ENCODE measurements around the gene FALEC. TPM values are rescaled to one million over a fixed set of nuclear protein-coding genes. Genes with fewer than 3 reads are reported as not detected.

Gene FALEC
- total RNA-seq, 6 experiments from 2014 or later, result 0.43 to 0.59 TPM; not detected in 4

DNA sequence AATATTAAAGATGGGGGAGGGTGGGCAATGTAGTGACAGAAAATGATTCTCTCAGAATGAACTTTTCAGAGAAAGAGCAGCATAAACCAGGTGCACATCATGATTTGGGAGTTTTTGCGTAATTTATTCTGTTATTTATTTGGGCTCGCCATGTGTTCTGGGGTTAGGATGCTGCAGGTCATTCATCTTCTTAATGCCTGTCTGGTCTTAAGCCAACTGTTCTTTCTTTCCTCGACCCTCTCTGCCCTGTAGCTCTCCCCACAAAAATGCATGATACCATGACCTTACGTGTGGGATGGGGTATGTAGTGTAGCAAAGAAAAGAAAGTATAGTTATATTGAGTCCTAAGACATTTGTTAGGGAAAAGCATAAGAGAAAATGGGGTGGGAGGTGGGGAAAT, 40.7 kb upstream of the FALEC start:
- peaks cover 44% of the 10 kb centered on the region for H3K4me1 Mint-ChIP-seq (ENCODE audit: low read depth)
- H3K27ac Mint-ChIP-seq, result no peak overlapping the region
- peaks cover 2% of the 10 kb centered on the region; the same call in 1 of the 2 replicates for H3K27me3 Mint-ChIP-seq (ENCODE audit: insufficient read depth)
- DNase-seq, result no peak
- TF ChIP-seq, protein P1, sequence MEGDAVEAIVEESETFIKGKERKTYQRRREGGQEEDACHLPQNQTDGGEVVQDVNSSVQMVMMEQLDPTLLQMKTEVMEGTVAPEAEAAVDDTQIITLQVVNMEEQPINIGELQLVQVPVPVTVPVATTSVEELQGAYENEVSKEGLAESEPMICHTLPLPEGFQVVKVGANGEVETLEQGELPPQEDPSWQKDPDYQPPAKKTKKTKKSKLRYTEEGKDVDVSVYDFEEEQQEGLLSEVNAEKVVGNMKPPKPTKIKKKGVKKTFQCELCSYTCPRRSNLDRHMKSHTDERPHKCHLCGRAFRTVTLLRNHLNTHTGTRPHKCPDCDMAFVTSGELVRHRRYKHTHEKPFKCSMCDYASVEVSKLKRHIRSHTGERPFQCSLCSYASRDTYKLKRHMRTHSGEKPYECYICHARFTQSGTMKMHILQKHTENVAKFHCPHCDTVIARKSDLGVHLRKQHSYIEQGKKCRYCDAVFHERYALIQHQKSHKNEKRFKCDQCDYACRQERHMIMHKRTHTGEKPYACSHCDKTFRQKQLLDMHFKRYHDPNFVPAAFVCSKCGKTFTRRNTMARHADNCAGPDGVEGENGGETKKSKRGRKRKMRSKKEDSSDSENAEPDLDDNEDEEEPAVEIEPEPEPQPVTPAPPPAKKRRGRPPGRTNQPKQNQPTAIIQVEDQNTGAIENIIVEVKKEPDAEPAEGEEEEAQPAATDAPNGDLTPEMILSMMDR (IDR thresholded peaks at IDR 0.05), result no peak
- peaks cover 22% of the 10 kb centered on the region for H3K36me3 Mint-ChIP-seq (ENCODE audit: low read depth)
- no peaks in the 10 kb centered on the region for H3K9me3 Mint-ChIP-seq
- H3K4me3 Mint-ChIP-seq, result no peak overlapping the region

DNA sequence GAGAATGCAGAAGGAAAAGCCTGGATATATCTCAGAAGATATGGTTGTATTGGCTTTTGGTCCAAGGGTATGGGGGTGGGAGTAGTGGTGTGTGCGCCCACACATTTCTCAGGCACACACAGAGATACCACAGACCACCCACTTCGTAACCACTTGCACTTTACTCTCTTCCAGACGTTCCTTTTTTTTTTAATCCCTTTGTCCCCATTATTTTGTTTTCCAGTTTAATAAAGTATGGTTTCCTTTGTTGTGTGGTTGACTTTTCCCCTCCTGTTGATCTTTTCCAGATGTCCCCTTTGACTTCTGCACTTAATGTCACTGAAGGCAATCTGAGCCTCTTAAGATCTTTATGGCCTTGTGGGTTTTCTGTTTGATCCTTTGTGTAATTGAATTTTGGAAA, 38.8 kb upstream of the FALEC start:
- Mint-ChIP-seq H3K27ac (peak overlapping the region; percentile 85), H3K4me3 (peak overlapping the region; percentile 14; the same call in 1 of the 2 replicates), H3K9me3 (no peaks in the 10 kb centered on the region), H3K4me1 (ENCODE audit: low read depth) (peaks cover 47% of the 10 kb centered on the region), H3K36me3 (ENCODE audit: low read depth) (peaks cover 7% of the 10 kb centered on the region), H3K27me3 (ENCODE audit: insufficient read depth) (peaks cover 2% of the 10 kb centered on the region; the same call in 1 of the 2 replicates)
- TF ChIP-seq, protein P1 (IDR thresholded peaks at IDR 0.05), result no peak
- DNase-seq, result no peak

DNA sequence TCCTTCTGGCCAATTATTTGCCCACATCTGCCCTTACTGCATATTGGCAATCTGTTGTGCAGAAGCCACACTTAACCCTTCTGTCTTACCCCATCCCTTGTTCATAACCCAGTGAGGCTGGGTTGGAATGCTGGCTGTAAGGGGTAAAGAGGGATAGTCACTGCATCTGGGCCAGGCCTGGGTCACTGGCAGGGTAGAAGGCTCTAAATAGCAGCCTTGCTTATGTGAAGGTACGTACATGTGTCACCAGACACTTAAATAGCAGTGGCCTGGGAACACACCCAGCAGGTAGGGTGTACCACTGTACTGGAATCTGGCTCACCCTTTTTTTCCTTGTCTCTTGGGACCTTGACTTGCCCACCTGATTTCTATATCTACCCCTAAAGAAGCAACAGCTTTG, 38.2 kb upstream of the FALEC start:
- Mint-ChIP-seq H3K4me1 (ENCODE audit: low read depth) (peaks cover 47% of the 10 kb centered on the region), H3K36me3 (ENCODE audit: low read depth) (peaks cover 1% of the 10 kb centered on the region; the same call in 1 of the 2 replicates), H3K27ac (peak overlapping the region; percentile 85), H3K27me3 (ENCODE audit: insufficient read depth) (peaks cover 2% of the 10 kb centered on the region; the same call in 1 of the 2 replicates), H3K9me3 (no peaks in the 10 kb centered on the region), H3K4me3 (peak overlapping the region; percentile 25)
- TF ChIP-seq, protein P1 (IDR thresholded peaks at IDR 0.05), result no peak
- DNase-seq, result no peak

DNA sequence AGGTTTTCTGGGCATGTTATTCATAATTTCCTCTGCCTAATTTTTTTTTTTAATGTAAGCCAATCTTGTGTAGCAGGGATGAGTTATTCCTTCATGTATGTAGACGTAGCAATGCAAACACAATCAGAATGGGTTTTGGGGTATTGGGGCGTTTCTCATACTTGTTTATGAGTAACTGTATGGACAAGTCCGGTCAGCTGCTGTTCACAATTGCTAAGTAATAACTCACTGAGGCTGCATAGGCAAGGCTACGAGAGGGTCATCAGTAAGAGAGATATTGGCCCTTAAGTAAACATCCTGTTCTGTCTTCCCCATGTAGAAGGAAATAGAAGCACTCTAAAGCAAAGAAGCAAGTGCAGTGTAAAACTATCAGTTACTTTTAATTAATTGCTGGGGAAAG, 37.8 kb upstream of the FALEC start:
- Mint-ChIP-seq H3K27me3 (ENCODE audit: insufficient read depth) (peaks cover 2% of the 10 kb centered on the region; the same call in 1 of the 2 replicates), H3K4me3 (peak overlapping the region; percentile 25), H3K36me3 (ENCODE audit: low read depth) (no peaks in the 10 kb centered on the region), H3K4me1 (ENCODE audit: low read depth) (peaks cover 47% of the 10 kb centered on the region), H3K9me3 (no peaks in the 10 kb centered on the region), H3K27ac (peak overlapping the region; percentile 85)
- DNase-seq, result peak; percentile 86
- TF ChIP-seq, protein P1 (IDR thresholded peaks at IDR 0.05), result no peak

DNA sequence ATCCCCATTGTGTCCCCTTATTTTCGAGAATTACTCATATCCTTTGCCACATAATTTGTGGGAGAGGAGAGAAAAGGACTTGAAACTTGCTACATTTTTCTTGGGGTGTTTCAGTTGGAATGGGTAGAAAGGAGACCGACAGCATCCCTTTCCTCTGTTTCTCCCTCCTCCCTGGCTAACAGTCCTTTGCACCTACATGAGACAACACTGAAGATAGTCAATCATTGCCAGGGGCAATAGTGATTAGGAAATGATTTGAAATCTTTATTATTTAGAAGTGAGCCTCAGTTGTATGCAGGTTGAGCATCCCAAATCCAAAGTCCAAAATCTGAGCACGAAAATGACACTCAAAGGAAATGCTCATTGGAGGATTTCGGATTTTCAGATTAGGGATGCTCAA, 36.2 kb upstream of the FALEC start:
- DNase-seq, result no peak
- Mint-ChIP-seq H3K4me1 (ENCODE audit: low read depth) (peaks cover 56% of the 10 kb centered on the region), H3K36me3 (ENCODE audit: low read depth) (no peaks in the 10 kb centered on the region), H3K27ac (no peak overlapping the region), H3K9me3 (no peaks in the 10 kb centered on the region), H3K27me3 (ENCODE audit: insufficient read depth) (peaks cover 2% of the 10 kb centered on the region; the same call in 1 of the 2 replicates), H3K4me3 (no peak overlapping the region)
- TF ChIP-seq, protein P1 (IDR thresholded peaks at IDR 0.05), result no peak

Data from HFFc6 (cell line).